CD14-positive monocyte (primary cell): ENCODE results near the gene LRIG1. TPM values are rescaled to one million over a fixed set of nuclear protein-coding genes. Genes with fewer than 3 reads are reported as not detected.
A peak's percentile ranks its signal among the peaks of the same experiment; 100 is the strongest.

ENCODE experiments used
- DNase-seq, 3 donors: peaks; one replicate each; pipeline ENCODE4 v3.0.0-alpha.2; 2011 to 2022
- H2AFZ ChIP-seq: 2 replicates; pipeline ENCODE4 v1.6.0; 2012; ENCODE audit warnings: mild to moderate bottlenecking, low read depth, low read length, inconsistent platforms; ENCODE audit not compliant: insufficient read depth, poor library complexity, severe bottlenecking
- H3K27ac ChIP-seq, 2 donors: 1 replicate in 1 of 2; 2 replicates in 1 of 2; pipeline ENCODE4 v1.5.1; 2012 to 2013; ENCODE audit warnings: low read length in 2 of 2, control low read depth in 1 of 2, inconsistent platforms in 1 of 2, low read depth in 1 of 2, mild to moderate bottlenecking in 1 of 2
- H3K27me3 ChIP-seq, 2 donors: one replicate each; pipeline versions ENCODE4 v1.6.0 to v1.6.1; 2011 to 2013; ENCODE audit warnings: low read length in 2 of 2; ENCODE audit not compliant: control insufficient read depth in 2 of 2, insufficient read depth in 2 of 2
- H3K36me3 ChIP-seq, 2 donors: replicated peaks in 1 of 2; 1 replicate in 1 of 2; 2 replicates in 1 of 2; pipeline versions ENCODE4 v1.5.1 to v1.6.1; 2012 to 2013; ENCODE audit warnings: low read length in 2 of 2, control low read depth in 1 of 2, inconsistent platforms in 1 of 2, mild to moderate bottlenecking in 1 of 2; ENCODE audit not compliant: insufficient read depth in 2 of 2, control insufficient read depth in 1 of 2
- H3K4me1 ChIP-seq, 2 donors: 1 replicate in 1 of 2; 2 replicates in 1 of 2; pipeline versions ENCODE4 v1.5.1 to v1.6.1; 2012 to 2013; ENCODE audit warnings: low read length in 2 of 2, control low read depth in 1 of 2, inconsistent platforms in 1 of 2, mild to moderate bottlenecking in 1 of 2, moderate library complexity in 1 of 2; ENCODE audit not compliant: insufficient read depth in 2 of 2, control insufficient read depth in 1 of 2
- H3K4me2 ChIP-seq: replicated peaks from 2 replicates; pipeline ENCODE3; 2012; ENCODE audit warnings: low read length, moderate library complexity, mild to moderate bottlenecking; ENCODE audit not compliant: poor library complexity, severe bottlenecking; ENCODE audit errors: extremely low read depth
- H3K4me3 ChIP-seq, 3 experiments: fragments of 200-600 bp in 1 of 3; sonication (generic) in 1 of 3; replicated peaks in 1 of 3; 1 replicate in 2 of 3; 2 replicates in 1 of 3; pipeline ENCODE4 v1.5.1; 2011 to 2013; ENCODE audit warnings: low read length in 3 of 3, mild to moderate bottlenecking in 3 of 3, control low read depth in 2 of 3, low read depth in 2 of 3, inconsistent platforms in 1 of 3, moderate library complexity in 1 of 3
- H3K79me2 ChIP-seq: 2 replicates; pipeline ENCODE4 v1.6.0; 2012; ENCODE audit warnings: mild to moderate bottlenecking, control low read depth, inconsistent platforms, low read length, moderate library complexity; ENCODE audit not compliant: insufficient read depth
- H3K9ac ChIP-seq: 2 replicates; pipeline ENCODE4 v1.6.0; 2017; ENCODE audit warnings: low read length, mild to moderate bottlenecking; ENCODE audit not compliant: insufficient read depth, poor library complexity, severe bottlenecking
- H3K9me3 ChIP-seq, 2 donors: replicated peaks in 1 of 2; 1 replicate in 1 of 2; 2 replicates in 1 of 2; pipeline versions ENCODE4 v1.5.1 to v1.6.1; 2012 to 2013; ENCODE audit warnings: low read length in 2 of 2, control low read depth in 1 of 2; ENCODE audit not compliant: control insufficient read depth in 1 of 2, insufficient read depth in 1 of 2
- H4K20me1 ChIP-seq: 2 replicates; pipeline ENCODE4 v1.6.0; 2012; ENCODE audit warnings: mild to moderate bottlenecking, low read length, control low read depth, moderate library complexity; ENCODE audit not compliant: insufficient read depth
- H3K27ac Mint-ChIP-seq, 7 donors: one replicate each; pipeline ENCODE4 v1.8.0; 2020; ENCODE audit warnings: mild to moderate bottlenecking in 7 of 7, mixed read lengths in 7 of 7, moderate library complexity in 6 of 7, inconsistent platforms in 2 of 7
- H3K27me3 Mint-ChIP-seq, 3 donors: one replicate each; pipeline ENCODE4 v1.8.0; 2021 to 2022; ENCODE audit warnings: low read depth in 3 of 3, mild to moderate bottlenecking in 3 of 3, mixed read lengths in 3 of 3, moderate library complexity in 3 of 3, inconsistent platforms in 1 of 3
- H3K36me3 Mint-ChIP-seq, 2 donors: one replicate each; pipeline ENCODE4 v1.8.0; 2020; ENCODE audit warnings: mixed read lengths in 2 of 2, inconsistent platforms in 1 of 2, mild to moderate bottlenecking in 1 of 2
- H3K4me1 Mint-ChIP-seq: one replicate; pipeline ENCODE4 v1.8.0; 2020; ENCODE audit warnings: mild to moderate bottlenecking, mixed read lengths
- H3K4me3 Mint-ChIP-seq, 2 donors: one replicate each; pipeline ENCODE4 v1.8.0; 2020; ENCODE audit warnings: mild to moderate bottlenecking in 2 of 2, mixed read lengths in 2 of 2, moderate library complexity in 1 of 2
- H3K9me3 Mint-ChIP-seq, 7 donors: one replicate each; pipeline ENCODE4 v1.8.0; 2020 to 2022; ENCODE audit warnings: mixed read lengths in 7 of 7, mild to moderate bottlenecking in 6 of 7, moderate library complexity in 6 of 7, inconsistent platforms in 2 of 7
- WGBS: methylation state at CpG from one replicate; pipeline ENCODE4 v1.1.5; 2013; ENCODE audit warnings: missing lambda C conversion rate; ENCODE audit not compliant: insufficient coverage; 5-methylcytosine and 5-hydroxymethylcytosine counted together
- intact Hi-C, 2 donors: fragments of 100-400 bp; cut with micrococcal nuclease; formaldehyde crosslinking; loops; one replicate each; pipeline versions ENCODE4 v1.15.0 to v1.15.1; 2023
- polyA plus RNA-seq, 3 donors: library from polyadenylated mRNA; depleted of rRNA in 1 of 3; unstranded in 2 of 3; stranded (reverse) in 1 of 3; fragments of 300-500 nt in 2 of 3; fragments of >200 nt in 1 of 3; fragmentation: Illumina TruSeq in 2 of 3; gene quantifications; 1 replicate in 2 of 3; 2 replicates in 1 of 3; pipeline ENCODE4 v1.2.3, GENCODE V29; 2012 to 2021
- TF ChIP-seq, protein P1 (sequence below): fragments of 200-600 bp; IDR thresholded peaks from one replicate; pipeline ENCODE4 v1.8.0; 2022; ENCODE audit warnings: antibody characterized with exemption, mild to moderate bottlenecking

The LRIG1 gene
- polyA plus RNA-seq, 3 donors, result 0.82 to 1.9 (median 1.0) TPM

DNA sequence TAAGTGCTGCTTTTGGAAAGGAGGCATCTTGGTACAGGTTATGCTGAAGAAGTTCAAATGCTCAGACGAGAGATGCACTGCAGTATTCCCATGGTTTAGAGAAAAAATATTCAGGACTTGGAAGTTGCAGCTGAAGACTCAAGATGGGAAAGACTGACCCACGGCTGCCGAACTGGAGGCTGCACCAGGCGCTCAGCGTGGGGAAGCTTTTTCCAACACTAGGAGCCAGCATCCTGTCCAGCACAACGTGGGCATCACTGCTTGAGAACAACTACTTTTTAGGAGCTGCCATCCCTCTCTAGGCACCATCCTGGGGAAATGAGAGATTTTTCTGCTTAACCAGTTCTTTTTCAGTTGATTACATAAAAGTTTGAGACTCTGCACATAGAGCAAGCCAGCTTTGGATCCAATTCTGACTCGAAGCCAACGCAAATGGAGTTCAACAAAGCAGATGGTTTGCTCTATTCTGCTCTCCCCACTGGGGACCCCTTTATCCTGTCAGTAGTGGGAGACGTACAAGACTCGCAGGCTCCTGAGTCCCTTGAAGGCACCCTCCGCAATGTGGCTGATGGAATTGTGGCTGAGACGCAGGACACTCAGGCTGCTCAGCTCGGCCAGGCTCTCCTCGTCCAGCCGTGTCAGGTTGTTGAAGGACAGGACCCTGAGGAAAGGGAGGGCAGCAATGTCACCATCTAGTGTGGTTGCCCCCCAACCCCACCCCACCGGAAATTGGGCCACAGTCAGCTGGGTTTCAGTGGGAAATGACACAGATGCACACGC lies 93.8 kb downstream of the LRIG1 start:
- Histone ChIP-seq H3K4me2 (no peak overlapping the region), H3K9me3 (no peaks in the 10 kb centered on the region), H2AFZ (no peak overlapping the region), H4K20me1 (no peaks in the 10 kb centered on the region), H3K4me3 (no peak overlapping the region), H3K27me3 (no peaks in the 10 kb centered on the region), H3K9ac (no peak overlapping the region), H3K79me2 (no peaks in the 10 kb centered on the region), H3K36me3 (no peaks in the 10 kb centered on the region), H3K4me1 (no peaks in the 10 kb centered on the region), H3K27ac (no peak overlapping the region)
- no peaks in the 10 kb centered on the region for H3K4me1 Mint-ChIP-seq
- H3K36me3 Mint-ChIP-seq, result peaks cover 12 to 13% of the 10 kb centered on the region in 2 donors
- TF ChIP-seq, protein P1, sequence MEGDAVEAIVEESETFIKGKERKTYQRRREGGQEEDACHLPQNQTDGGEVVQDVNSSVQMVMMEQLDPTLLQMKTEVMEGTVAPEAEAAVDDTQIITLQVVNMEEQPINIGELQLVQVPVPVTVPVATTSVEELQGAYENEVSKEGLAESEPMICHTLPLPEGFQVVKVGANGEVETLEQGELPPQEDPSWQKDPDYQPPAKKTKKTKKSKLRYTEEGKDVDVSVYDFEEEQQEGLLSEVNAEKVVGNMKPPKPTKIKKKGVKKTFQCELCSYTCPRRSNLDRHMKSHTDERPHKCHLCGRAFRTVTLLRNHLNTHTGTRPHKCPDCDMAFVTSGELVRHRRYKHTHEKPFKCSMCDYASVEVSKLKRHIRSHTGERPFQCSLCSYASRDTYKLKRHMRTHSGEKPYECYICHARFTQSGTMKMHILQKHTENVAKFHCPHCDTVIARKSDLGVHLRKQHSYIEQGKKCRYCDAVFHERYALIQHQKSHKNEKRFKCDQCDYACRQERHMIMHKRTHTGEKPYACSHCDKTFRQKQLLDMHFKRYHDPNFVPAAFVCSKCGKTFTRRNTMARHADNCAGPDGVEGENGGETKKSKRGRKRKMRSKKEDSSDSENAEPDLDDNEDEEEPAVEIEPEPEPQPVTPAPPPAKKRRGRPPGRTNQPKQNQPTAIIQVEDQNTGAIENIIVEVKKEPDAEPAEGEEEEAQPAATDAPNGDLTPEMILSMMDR, result no peak
- intact Hi-C loops, result loop anchor here (5.0 kb wide), 2 partner anchors 95 to 410 kb away; partner anchors contain the start of gene LRIG1 (in 1 of the 2)
- H3K27me3 Mint-ChIP-seq, result peaks cover 0 to 3% (median under 1%) of the 10 kb centered on the region in 3 donors
- H3K27ac Mint-ChIP-seq, result no peak overlapping the region
- H3K9me3 Mint-ChIP-seq, result peaks cover 0 to 2% (median 0%) of the 10 kb centered on the region in 7 donors
- WGBS, result 97% methylated on average over 12 of the region's 17 CpGs
- DNase-seq, result no peak
- H3K4me3 Mint-ChIP-seq, result no peak overlapping the region

DNA sequence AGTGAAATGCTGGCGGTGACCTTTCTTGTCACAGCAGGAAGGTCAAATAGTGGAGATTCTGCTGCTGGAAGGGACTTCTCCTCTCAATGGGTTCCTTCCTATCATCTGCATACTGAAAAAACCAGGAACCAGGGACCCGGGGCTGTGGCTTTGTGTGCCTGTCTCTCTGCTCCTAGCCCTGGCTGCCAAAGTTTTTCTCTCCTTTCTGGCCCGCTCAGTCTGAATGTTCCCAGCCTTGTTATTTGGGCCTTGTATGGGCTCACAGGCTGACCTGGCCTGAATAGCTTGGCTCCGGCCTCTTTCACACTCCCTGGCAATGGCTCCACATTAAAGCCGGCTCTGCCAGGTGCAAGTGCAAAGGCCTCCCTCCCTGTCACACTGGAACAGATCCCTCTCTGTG lies 94.7 kb downstream of the LRIG1 start:
- Histone ChIP-seq H3K79me2 (no peaks in the 10 kb centered on the region), H4K20me1 (no peaks in the 10 kb centered on the region), H3K9ac (no peak overlapping the region), H3K27ac (no peak overlapping the region), H3K27me3 (no peaks in the 10 kb centered on the region), H3K9me3 (no peaks in the 10 kb centered on the region), H3K36me3 (no peaks in the 10 kb centered on the region), H2AFZ (no peak overlapping the region), H3K4me1 (no peaks in the 10 kb centered on the region), H3K4me2 (no peak overlapping the region), H3K4me3 (no peak overlapping the region)
- TF ChIP-seq, protein P1, result no peak
- Mint-ChIP-seq H3K27ac (peak overlapping the region in 3 of 7 donors; percentile 21 to 37 (median 30)), H3K4me3 (no peak overlapping the region), H3K4me1 (no peaks in the 10 kb centered on the region), H3K27me3 (peaks cover 0 to 3% (median 2%) of the 10 kb centered on the region in 3 donors), H3K9me3 (peaks cover 0 to 2% (median 0%) of the 10 kb centered on the region in 7 donors), H3K36me3 (peaks cover 8 to 12% of the 10 kb centered on the region in 2 donors)
- no peak for DNase-seq
- 87% methylated on average over 5 of the region's 5 CpGs for WGBS
- intact Hi-C loops, result loop anchor here (5.0 kb wide), 2 partner anchors 96 to 411 kb away; partner anchors contain the start of gene LRIG1 (in 1 of the 2)
